Right lobe of liver (tissue), 6 donors: ENCODE measurements around the gene DCX. TPM values are rescaled to one million over a fixed set of nuclear protein-coding genes. Genes with fewer than 3 reads are reported as not detected.

Experiments used
- ATAC-seq, 4 donors: fragments of 200-7000 bp; cut with Tn5 transposase; one replicate each; pipeline ENCODE4 v1.9.1; 2020; ENCODE audit warnings: mild to moderate bottlenecking in 4 of 4, moderate library complexity in 4 of 4
- DNase-seq, 3 donors: peaks; one replicate each; pipeline ENCODE4 v3.0.0-alpha.2; 2020
- H3K27ac ChIP-seq, 3 donors: fragments of 200-600 bp; one replicate each; pipeline ENCODE4 v1.8.0; 2022
- H3K27me3 ChIP-seq, 2 donors: fragments of 200-600 bp; one replicate each; pipeline ENCODE4 v1.8.0; 2022
- H3K36me3 ChIP-seq, 4 donors: fragments of 200-600 bp; sonication (generic) in 1 of 4; one replicate each; pipeline versions ENCODE4 v1.5.1 to v1.8.0; 2017 to 2022; ENCODE audit warnings: control low read depth in 1 of 4
- H3K4me1 ChIP-seq, 4 donors: fragments of 200-600 bp; sonication (generic) in 1 of 4; one replicate each; pipeline versions ENCODE4 v1.5.1 to v1.8.0; 2017 to 2022; ENCODE audit warnings: control low read depth in 1 of 4
- H3K4me3 ChIP-seq, 3 donors: fragments of 200-600 bp; one replicate each; pipeline ENCODE4 v1.8.0; 2022
- H3K9me3 ChIP-seq, 4 donors: fragments of 200-600 bp; sonication (generic) in 1 of 4; one replicate each; pipeline versions ENCODE4 v1.5.1 to v1.8.0; 2017 to 2022; ENCODE audit warnings: control low read depth in 1 of 4
- POLR2A ChIP-seq: fragments of 450-650 bp; IDR thresholded peaks from one replicate; pipeline ENCODE4 v1.6.1; 2017; ENCODE audit warnings: antibody characterized with exemption, mild to moderate bottlenecking
- WGBS: methylation state at CpG from one replicate; pipeline ENCODE4 v1.1.6; 2018; ENCODE audit warnings: low coverage, low lambda C conversion rate; ENCODE audit not compliant: insufficient coverage; ENCODE audit errors: missing lambda C conversion rate; 5-methylcytosine and 5-hydroxymethylcytosine counted together
- intact Hi-C, 2 donors: fragments of 100-400 bp; cut with DNase I; formaldehyde crosslinking; loops; one replicate each; pipeline versions ENCODE4 v1.11.2 to v1.14.1; 2022
- total RNA-seq, 6 experiments: library from RNA; depleted of rRNA in 2 of 6; stranded (reverse); fragments of >200 nt in 2 of 6; fragmentation: NEBNext Ultra II Directional in 3 of 6; extraction: Animal tissue kit (Norgen Biotek cat#: 25700) in 3 of 6; gene quantifications; one replicate each; pipeline versions ENCODE4 v1.1.0 to v1.2.4, GENCODE V29; 2016 to 2023
- TF ChIP-seq, protein P1 (sequence below), 4 donors: fragments of 200-600 bp in 3 of 4; fragments of 450-650 bp in 1 of 4; IDR thresholded peaks; one replicate each; pipeline versions ENCODE4 v1.5.1 to v1.8.0; 2016 to 2022; ENCODE audit warnings: antibody characterized with exemption in 4 of 4, mild to moderate bottlenecking in 2 of 4
- donor health status: DM: no; HTN: yes; CAD: no.
- donor health status: DM: no; HTN: no; CAD: no.
- donor health status: DM: no; HTN: no; CAD: no.
- donor health status: DM: no; HTN: yes; CAD: no.
- donor health status: DM: no; HTN: yes; CAD: no.

The DCX gene
- total RNA-seq, 6 experiments from 2014 or later = 0.09 to 0.25 (median 0.25) TPM; not detected in 3

DNA sequence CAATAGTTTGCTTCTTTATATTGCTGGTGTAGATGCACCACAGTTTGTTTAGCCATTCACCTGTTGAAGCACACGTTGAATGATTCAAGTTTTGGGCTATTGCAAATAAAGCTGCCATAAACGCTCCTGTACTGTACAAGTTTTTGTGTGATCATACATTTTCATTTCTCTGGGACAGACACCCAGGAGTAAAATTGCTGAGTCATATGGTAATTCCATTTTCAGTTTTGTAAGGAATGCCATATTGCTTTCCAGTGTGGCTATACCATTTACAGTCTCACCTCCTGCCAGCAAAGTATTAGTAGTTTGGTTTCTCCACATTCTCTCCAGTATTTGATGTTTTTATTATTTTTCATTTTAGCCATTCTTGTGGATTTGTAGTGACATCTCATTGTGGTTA is 109.7 kb downstream of the DCX start:
- ATAC-seq (no peak), DNase-seq (no peak)
- WGBS = 52% methylated on average over 2 of the region's 2 CpGs
- Histone ChIP-seq H3K36me3 (no peaks in the 10 kb centered on the region), H3K27ac (no peak overlapping the region), H3K4me1 (no peaks in the 10 kb centered on the region), H3K9me3 (no peaks in the 10 kb centered on the region), H3K27me3 (no peaks in the 10 kb centered on the region), H3K4me3 (no peak overlapping the region)
- no peak for TF ChIP-seq POLR2A
- TF ChIP-seq, protein P1, sequence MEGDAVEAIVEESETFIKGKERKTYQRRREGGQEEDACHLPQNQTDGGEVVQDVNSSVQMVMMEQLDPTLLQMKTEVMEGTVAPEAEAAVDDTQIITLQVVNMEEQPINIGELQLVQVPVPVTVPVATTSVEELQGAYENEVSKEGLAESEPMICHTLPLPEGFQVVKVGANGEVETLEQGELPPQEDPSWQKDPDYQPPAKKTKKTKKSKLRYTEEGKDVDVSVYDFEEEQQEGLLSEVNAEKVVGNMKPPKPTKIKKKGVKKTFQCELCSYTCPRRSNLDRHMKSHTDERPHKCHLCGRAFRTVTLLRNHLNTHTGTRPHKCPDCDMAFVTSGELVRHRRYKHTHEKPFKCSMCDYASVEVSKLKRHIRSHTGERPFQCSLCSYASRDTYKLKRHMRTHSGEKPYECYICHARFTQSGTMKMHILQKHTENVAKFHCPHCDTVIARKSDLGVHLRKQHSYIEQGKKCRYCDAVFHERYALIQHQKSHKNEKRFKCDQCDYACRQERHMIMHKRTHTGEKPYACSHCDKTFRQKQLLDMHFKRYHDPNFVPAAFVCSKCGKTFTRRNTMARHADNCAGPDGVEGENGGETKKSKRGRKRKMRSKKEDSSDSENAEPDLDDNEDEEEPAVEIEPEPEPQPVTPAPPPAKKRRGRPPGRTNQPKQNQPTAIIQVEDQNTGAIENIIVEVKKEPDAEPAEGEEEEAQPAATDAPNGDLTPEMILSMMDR (IDR thresholded peaks at IDR 0.05) = no peak
- intact Hi-C loops = no loop called here

DNA sequence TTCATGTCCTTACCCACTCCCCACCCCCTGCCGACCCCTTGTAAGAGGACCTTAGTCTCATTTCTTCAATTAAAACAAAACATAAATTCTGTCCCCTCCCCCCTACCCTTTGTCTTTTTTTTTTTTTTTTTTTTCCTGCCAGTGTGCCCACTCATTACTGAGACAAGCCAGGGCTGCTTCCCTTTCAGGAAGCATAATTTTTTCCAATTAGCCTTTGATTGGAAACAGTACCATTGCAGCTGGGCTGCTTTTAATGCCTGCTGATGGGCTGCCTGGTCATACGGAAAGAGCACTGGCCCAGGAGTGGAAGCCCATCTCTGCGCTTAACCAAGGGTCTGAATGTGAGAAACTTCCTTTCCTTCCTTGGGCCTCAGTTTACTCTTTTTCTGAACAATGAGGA is 123.2 kb downstream of the DCX start:
- Histone ChIP-seq H3K9me3 (no peaks in the 10 kb centered on the region), H3K36me3 (no peaks in the 10 kb centered on the region), H3K4me1 (peaks cover 0 to 5% (median 2%) of the 10 kb centered on the region in 4 donors), H3K27ac (no peak overlapping the region), H3K4me3 (no peak overlapping the region), H3K27me3 (no peaks in the 10 kb centered on the region)
- WGBS = 73% methylated on average over 3 of the region's 3 CpGs
- DNase-seq (no peak), ATAC-seq (no peak)
- intact Hi-C loops = no loop called here
- TF ChIP-seq, protein P1 (IDR thresholded peaks at IDR 0.05) = no peak

DNA sequence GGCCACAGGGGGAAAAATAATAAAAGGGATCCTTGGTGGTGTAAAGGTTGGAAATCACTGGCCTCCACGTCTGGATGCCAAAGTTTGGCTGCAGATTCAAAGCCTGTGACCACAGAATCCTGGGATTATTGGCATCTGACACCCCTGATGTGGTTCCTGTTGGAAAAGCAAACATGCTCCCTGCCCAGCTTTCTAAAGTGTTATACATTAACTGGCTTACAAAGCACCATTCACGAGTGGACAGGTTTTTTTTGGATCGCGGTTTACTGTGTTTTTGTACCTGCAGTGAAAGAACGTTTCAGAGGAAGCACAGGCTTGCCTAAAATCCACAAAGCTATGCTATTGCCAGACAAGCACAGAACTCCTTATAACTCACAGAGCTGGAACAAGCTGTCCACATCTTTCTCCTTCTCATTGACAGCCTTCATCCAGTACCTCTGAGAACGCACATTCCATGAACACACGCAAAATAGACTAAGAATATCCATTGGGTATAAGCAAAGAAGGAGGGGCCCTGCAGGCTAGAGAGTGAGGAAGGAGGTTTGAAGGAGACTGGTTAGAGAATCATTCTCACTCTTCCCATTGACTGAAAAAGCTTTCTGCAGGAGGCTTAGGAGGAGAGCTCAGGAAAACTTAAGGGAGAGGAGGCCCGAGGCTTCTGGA is 127.2 kb downstream of the DCX start:
- 30% methylated on average over 8 of the region's 8 CpGs for WGBS
- ATAC-seq (peak; percentile 80 to 95 (median 90)), DNase-seq (peak in 1 of 3 donors; percentile 59)

DNA sequence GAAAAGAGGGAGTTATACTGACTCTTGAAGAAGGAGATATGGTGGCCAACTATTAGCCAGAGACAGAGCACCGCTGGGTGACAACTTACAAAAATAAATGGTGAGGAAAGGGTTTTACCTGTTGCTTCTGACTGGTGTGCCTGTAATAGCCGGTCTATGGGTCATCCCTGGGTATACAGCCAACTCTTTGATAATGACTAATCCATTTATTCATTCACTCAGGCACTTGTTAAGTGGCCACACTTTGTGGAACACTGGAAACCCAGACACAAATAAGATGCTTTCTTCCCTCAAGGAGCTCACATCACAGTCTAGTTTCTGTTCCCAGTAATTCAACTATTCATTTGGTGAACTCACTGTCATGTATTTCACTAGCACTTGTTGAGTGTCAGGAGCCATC is 128.5 kb downstream of the DCX start:
- no peak overlapping the region for H3K4me3 ChIP-seq
- no peaks in the 10 kb centered on the region for H3K27me3 ChIP-seq
- H3K9me3 ChIP-seq = no peaks in the 10 kb centered on the region
- peak in 1 of 4 donors; percentile 47 for ATAC-seq
- H3K36me3 ChIP-seq = no peaks in the 10 kb centered on the region
- DNase-seq = no peak
- H3K27ac ChIP-seq = no peak overlapping the region
- intact Hi-C loops = no loop called here
- peaks cover 0 to 5% (median 2%) of the 10 kb centered on the region in 4 donors for H3K4me1 ChIP-seq
- TF ChIP-seq, protein P1 (IDR thresholded peaks at IDR 0.05) = no peak
- no peak for TF ChIP-seq POLR2A
- 50% methylated on average over 1 of the region's 2 CpGs for WGBS

More for the DNA sequence above, 127.2 kb downstream of the DCX start:
- Histone ChIP-seq H3K27me3 (no peaks in the 10 kb centered on the region), H3K36me3 (no peaks in the 10 kb centered on the region), H3K9me3 (no peaks in the 10 kb centered on the region), H3K27ac (peak overlapping the region in 2 of 3 donors; percentile 24 to 59), H3K4me1 (peaks cover 0 to 5% (median 2%) of the 10 kb centered on the region in 4 donors), H3K4me3 (no peak overlapping the region)
- TF ChIP-seq, protein P1 (IDR thresholded peaks at IDR 0.05) = no peak
- TF ChIP-seq POLR2A = no peak
- intact Hi-C loops = no loop called here
